ENCODE measurements around the gene CERS6.

GRCh38 chr2:168742258-168742932 is 286.3 kb downstream of the CERS6 start:
- no peak for TF ChIP-seq EZH2 (IDR thresholded peaks at IDR 0.05; ENCODE audit: low read depth)
- TF ChIP-seq CTCF (conservative IDR thresholded peaks at IDR 0.05), result no peak
